Kidney (tissue), 14 donors: ENCODE measurements around the gene BCAR1. TPM values are rescaled to one million over a fixed set of nuclear protein-coding genes. Genes with fewer than 3 reads are reported as not detected.

ENCODE experiments used
- DNase-seq, 5 donors: peaks; one replicate each; pipeline ENCODE4 v3.0.0-alpha.2; 2013 to 2020
- FAIRE-seq: peaks from 2 replicates; lab custom pipeline; 2012; peaks lifted over from hg19 to GRCh38; lab: Jason Lieb, UNC
- H3K27ac ChIP-seq, 2 donors: one replicate each; pipeline ENCODE4 v1.7.0; 2013; ENCODE audit warnings: low read depth in 2 of 2, low read length in 2 of 2, inconsistent platforms in 1 of 2
- H3K27me3 ChIP-seq: one replicate; pipeline ENCODE4 v1.7.1; 2013; ENCODE audit warnings: low read length, inconsistent platforms; ENCODE audit not compliant: control insufficient read depth, insufficient read depth
- H3K36me3 ChIP-seq, 3 donors: one replicate each; pipeline versions ENCODE4 v1.7.0 to v1.7.1; 2013; ENCODE audit warnings: low read length in 3 of 3, control low read depth in 1 of 3, inconsistent platforms in 1 of 3; ENCODE audit not compliant: insufficient read depth in 3 of 3, control insufficient read depth in 2 of 3
- H3K4me1 ChIP-seq, 3 donors: one replicate each; pipeline versions ENCODE4 v1.7.0 to v1.7.1; 2013; ENCODE audit warnings: low read length in 3 of 3, inconsistent platforms in 1 of 3, low read depth in 1 of 3; ENCODE audit not compliant: control insufficient read depth in 2 of 3, insufficient read depth in 2 of 3
- H3K4me3 ChIP-seq, 3 donors: one replicate each; pipeline versions ENCODE4 v1.7.0 to v1.8.1; 2013; ENCODE audit warnings: low read length in 3 of 3, control low read depth in 1 of 3, inconsistent platforms in 1 of 3
- H3K9ac ChIP-seq, 3 donors: one replicate each; pipeline versions ENCODE4 v1.7.0 to v1.7.1; 2013; ENCODE audit warnings: low read length in 3 of 3, control low read depth in 1 of 3, inconsistent platforms in 1 of 3
- H3K9me3 ChIP-seq, 3 donors: one replicate each; pipeline versions ENCODE4 v1.7.0 to v1.7.1; 2013; ENCODE audit warnings: low read length in 3 of 3, control low read depth in 1 of 3, inconsistent platforms in 1 of 3; ENCODE audit not compliant: control insufficient read depth in 2 of 3, insufficient read depth in 1 of 3
- CTCF ChIP-seq: IDR thresholded peaks from 3 replicates; pipeline ENCODE4 v1.5.1; 2012; ENCODE audit warnings: mild to moderate bottlenecking, moderate library complexity, borderline replicate concordance; ENCODE audit not compliant: insufficient read depth; ENCODE audit errors: extremely low read depth
- intact Hi-C: fragments of 100-400 bp; cut with DNase I; formaldehyde crosslinking; loops from one replicate; pipeline ENCODE4 v1.11.1; 2022
- polyA plus RNA-seq: library from polyadenylated mRNA; stranded (reverse); fragments of 350-450 nt; fragmentation: Illumina TruSeq; extraction: RNeasy Lipid Tissue Mini Kit (QIAGEN cat#74804); gene quantifications from one replicate; pipeline ENCODE4 v1.2.3, GENCODE V29; 2014; ENCODE audit warnings: low read depth, low replicate concordance; ENCODE audit not compliant: insufficient read depth
- total RNA-seq: library from RNA; stranded (reverse); fragmentation: NEBNext Ultra II Directional; extraction: Animal tissue kit (Norgen Biotek cat#: 25700); gene quantifications from one replicate; pipeline ENCODE4 v1.2.1, GENCODE V29; 2021
- donor health status: control.
- donor health status: control.
- donor health status: control.
- donor health status: control.
- donor health status: control.
- donor health status: DM: yes; HTN: yes; CAD: no.
- donor health status: Normal renal cell carcinoma (clear cell type).

Gene BCAR1
- total and polyA plus RNA-seq, 2 donors from 2014 or later, result 69.1 to 123 TPM

- TF ChIP-seq CTCF, result no peak
- DNase-seq (no peak), FAIRE-seq (no peak)
- Histone ChIP-seq H3K9me3 (no peaks in the 10 kb centered on the region), H3K4me3 (no peak overlapping the region), H3K4me1 (no peaks in the 10 kb centered on the region), H3K27ac (no peak overlapping the region), H3K27me3 (no peaks in the 10 kb centered on the region), H3K9ac (no peak overlapping the region), H3K36me3 (no peaks in the 10 kb centered on the region)
- intact Hi-C loops, result no loop called here
These were observed 53.3 kb downstream of the BCAR1 start for GRCh38 chr16:75198135-75198600.

GRCh38 chr16:75197522-75198134, 53.8 kb downstream of the BCAR1 start:
- Histone ChIP-seq H3K27ac (no peak overlapping the region), H3K36me3 (no peaks in the 10 kb centered on the region), H3K9ac (no peak overlapping the region), H3K4me3 (no peak overlapping the region), H3K27me3 (no peaks in the 10 kb centered on the region), H3K4me1 (no peaks in the 10 kb centered on the region), H3K9me3 (no peaks in the 10 kb centered on the region)
- intact Hi-C loops, result no loop called here
- no peak for DNase-seq
- FAIRE-seq, result no peak
- TF ChIP-seq CTCF, result no peak

- H3K9me3 ChIP-seq, result no peaks in the 10 kb centered on the region
- no peaks in the 10 kb centered on the region for H3K36me3 ChIP-seq
- DNase-seq, result no peak
- FAIRE-seq, result no peak
- intact Hi-C loops, result no loop called here
- TF ChIP-seq CTCF, result no peak
- no peaks in the 10 kb centered on the region for H3K27me3 ChIP-seq
- no peaks in the 10 kb centered on the region for H3K4me1 ChIP-seq
- H3K27ac ChIP-seq, result no peak overlapping the region
- no peak overlapping the region for H3K9ac ChIP-seq
- no peak overlapping the region for H3K4me3 ChIP-seq
These were observed 54.6 kb downstream of the BCAR1 start for GRCh38 chr16:75196836-75197235.
